NCI-H1092 (cell line): ENCODE data around the gene MYO1H.

ENCODE experiments used
- DNase-seq: peaks from one replicate; lab custom pipeline; 2025; lab: John Stamatoyannopoulos, UW

The MYO1H gene

GRCh38 chr12:109493938-109494337, 146.2 kb downstream of the MYO1H start:
- DNase-seq = no peak

GRCh38 chr12:109494348-109494881, 146.7 kb downstream of the MYO1H start:
- no peak for DNase-seq

GRCh38 chr12:109495012-109495411, 147.3 kb downstream of the MYO1H start:
- DNase-seq = no peak

GRCh38 chr12:109496306-109496705, 148.6 kb downstream of the MYO1H start:
- DNase-seq = no peak

- DNase-seq = no peak
Measured at GRCh38 chr12:109497675-109498074, 150.0 kb downstream of the MYO1H start.
